AG20443 (cell line): ENCODE measurements around the gene IARS1.

Experiments
- DNase-seq: peaks from one replicate; pipeline ENCODE4 v3.0.0; 2012; ENCODE audit warnings: low spot score, mixed read lengths

IARS1 gene

DNA sequence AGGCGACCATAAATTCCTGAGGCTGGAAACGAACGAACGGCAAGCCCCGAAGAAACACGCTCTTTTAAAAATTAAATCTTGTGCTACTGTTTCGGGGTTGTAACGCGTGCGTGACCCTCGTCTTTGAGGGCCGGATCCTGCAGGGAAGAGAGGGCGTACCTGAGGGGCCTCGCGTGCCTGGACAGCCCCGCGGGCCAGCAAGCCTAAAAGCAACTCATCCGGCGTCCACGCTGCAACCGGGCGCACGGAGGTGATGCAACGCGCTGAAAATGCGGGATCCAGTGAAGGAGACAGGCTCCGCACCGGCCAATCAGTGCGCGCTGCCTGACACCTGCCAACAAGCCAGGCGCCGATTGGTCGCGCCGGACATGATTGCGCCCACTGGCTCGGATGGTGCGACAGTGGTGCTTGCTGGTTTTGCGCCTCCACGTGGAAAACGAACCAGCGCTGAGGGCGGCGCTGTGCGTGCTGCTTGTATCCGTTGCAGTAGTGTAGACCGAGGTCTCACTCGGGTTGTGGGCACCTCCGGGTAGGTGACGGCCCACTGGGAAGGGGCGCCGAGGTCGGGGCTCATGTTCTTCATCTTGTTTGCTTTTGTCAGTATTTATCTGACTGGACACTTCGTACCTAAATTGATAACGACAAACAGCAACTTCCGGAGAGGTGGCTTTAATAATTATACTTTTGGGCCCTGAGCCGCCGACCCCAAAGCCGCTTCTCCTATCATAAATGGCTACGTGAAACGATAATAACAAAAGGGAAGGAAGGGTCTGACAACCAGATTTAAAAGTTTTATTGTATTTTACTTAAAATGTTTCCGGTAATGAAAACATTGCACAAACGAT lies at the start of gene IARS1:
IARS1 (minus strand) TSS at position 246 of the 845 bp plus-strand sequence. CDS start 4,278 bp downstream, outside the sequence.
- peak; percentile 98 for DNase-seq

DNA sequence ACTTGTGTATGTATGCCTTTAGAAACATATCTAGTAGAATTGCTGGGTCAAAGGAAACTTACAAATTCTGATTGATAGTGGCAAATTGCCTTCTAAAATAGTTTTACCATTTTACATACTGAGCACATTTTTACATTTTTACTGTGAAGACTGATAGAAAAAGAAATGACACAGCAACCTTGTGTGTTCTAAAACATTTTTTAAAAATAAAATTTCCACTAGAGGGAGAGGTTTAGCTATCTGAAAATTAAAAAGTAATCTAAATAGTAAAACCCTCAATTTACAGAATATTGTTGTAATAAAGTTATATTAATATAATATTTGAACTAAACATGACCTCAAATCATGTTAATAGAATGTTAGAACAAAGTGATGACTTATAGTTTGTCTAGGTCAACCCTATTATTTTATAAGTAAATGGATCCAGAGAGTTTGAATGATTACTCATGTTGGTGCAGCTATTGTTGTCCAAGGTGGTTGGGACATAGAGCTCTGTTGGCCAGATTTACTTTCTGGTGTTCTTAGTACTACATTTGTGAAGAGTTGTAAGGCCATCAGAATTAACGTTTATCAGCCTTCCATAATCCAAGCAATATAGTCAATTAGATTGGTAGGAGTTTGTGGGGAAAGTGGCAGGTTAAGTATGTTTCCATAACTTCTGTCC lies 49.5 kb upstream of the IARS1 start:
- peak; percentile 43 for DNase-seq

DNA sequence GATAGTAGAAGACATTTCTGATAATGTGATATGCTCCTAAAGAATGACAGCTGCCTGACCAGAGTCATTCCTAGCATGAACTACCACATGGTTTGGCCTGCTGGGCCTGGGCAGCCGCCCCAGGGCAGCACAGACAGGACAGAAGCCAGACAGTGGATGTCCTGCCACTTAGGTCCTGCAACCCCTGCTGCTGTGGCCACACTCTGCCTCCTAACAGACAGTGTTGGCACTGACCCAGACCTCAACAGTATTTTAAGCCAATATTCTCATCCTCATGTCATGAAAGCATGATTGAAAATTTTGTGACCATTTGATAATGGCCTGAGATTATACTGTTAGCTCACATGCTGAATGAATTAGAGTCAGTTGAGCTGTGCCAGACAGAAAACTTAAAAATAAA lies 48.1 kb upstream of the IARS1 start:
- peak; percentile 11 for DNase-seq

DNA sequence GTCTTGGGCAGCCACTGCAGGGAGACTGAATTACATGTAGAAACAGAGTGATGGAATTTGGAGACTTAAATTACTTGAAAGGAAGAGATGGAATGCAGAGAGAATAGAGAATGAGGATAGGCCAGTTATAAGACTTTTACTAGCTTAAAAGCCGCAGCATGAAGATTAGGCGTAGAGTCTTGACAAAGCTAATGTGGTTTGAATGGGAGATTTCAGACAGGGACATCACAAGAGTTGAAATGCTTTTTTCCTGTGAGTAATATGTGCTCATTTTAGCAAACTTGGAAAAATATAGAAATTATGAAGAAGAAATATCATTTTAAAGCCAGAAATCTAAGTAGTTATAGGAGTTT lies 39.8 kb upstream of the IARS1 start:
- no peak for DNase-seq

DNA sequence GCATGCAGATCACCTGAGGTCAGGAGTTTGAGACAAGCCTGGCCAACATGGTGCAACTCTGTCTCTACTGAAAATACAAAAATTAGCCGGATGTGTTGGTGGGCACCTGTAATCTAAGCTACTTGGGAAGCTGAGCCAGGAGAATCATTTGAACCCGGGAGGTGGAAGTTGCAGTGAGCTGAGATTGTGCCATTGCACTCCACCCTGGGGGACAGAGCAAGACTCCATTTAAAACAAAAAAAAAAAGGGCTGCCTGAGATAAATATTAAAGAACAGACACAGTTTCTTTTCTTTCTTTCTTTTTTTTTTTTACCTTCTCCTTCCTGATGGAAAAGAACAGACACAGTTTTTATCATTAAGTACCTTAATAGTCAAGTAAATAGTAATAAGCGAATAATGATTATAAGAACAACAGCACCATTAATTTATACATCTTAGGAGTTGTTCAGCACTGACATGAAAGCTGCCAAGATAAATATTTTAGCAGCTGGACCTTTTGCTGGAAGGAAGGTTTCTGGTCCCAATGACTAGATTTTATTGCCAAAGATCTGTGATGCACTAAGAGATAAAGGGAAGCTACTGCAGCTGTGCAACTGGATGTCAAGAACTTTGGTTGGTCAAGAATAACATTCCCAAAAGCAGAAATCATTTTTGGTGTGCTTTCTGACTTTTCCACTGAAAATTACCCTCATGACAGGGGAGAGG lies 39.2 kb upstream of the IARS1 start:
- no peak for DNase-seq

DNA sequence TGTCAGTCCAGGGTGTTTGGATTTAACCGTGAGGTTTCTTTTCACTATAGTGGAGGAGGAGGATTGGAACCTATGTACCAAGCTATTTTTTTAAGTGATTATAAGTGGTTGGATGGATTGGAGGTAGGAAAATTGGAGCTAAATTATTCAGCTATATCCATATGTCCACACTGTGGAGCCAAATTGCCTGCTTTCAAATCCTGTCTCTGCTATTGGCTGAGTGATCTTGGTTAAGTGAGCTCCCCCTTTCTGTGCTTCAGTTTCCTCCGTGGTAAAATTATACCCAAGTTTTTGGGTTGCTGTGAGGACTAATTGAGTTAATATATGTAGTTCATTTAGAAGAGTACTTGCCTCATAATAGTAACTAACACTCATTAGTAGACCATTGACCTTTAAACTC lies 34.7 kb upstream of the IARS1 start:
- DNase-seq, result peak; percentile 45

DNA sequence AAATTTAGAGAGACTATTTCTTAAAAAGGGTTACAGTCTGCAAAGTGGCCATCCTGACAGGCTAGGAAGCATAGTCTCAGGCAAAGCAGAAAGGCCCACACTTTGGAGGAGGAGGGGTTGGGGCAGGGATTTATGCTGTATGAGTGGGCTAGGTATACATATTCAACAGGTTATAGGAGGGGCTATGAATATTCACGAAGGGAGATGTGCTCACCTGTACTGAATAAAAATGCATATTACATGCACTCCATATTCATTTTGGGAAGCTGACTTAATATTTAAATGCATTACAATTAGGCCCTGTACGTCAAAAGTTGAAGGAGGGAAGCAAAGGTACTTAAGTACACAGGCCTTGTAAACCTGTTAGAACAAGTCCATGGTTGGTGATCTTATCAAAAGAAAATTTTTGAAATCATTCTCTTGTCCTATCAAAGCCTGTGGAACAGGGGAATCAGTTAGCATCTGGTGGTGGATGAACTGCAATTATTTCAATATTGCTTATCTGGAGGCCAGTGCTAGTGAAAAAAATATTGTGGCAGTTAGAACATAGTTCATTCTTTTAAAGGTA lies 33.9 kb upstream of the IARS1 start:
- no peak for DNase-seq

DNA sequence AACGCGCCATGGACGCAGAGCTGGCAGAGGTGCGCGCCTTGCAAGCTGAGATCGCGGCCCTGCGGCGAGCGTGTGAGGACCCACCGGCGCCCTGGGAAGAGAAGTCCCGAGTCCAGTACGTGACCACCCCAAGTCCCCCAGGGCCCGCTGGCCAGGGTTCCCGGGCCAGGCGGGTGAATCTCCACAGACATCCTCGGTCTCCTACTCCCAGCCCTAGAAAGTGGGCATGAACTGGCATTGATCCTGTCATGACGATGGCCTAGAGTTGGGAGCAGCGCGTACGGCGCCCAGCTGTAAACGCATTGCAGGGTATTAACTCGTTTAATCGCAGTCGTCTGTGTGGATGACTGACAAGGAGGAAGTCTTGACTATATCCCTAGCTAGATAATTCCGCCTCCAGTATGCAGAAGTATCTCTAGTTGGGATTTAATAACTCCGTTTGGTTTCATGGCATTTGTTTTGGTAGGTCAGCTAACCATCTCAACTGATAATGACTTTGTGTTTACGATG lies 32.5 kb upstream of the IARS1 start:
- no peak for DNase-seq

DNA sequence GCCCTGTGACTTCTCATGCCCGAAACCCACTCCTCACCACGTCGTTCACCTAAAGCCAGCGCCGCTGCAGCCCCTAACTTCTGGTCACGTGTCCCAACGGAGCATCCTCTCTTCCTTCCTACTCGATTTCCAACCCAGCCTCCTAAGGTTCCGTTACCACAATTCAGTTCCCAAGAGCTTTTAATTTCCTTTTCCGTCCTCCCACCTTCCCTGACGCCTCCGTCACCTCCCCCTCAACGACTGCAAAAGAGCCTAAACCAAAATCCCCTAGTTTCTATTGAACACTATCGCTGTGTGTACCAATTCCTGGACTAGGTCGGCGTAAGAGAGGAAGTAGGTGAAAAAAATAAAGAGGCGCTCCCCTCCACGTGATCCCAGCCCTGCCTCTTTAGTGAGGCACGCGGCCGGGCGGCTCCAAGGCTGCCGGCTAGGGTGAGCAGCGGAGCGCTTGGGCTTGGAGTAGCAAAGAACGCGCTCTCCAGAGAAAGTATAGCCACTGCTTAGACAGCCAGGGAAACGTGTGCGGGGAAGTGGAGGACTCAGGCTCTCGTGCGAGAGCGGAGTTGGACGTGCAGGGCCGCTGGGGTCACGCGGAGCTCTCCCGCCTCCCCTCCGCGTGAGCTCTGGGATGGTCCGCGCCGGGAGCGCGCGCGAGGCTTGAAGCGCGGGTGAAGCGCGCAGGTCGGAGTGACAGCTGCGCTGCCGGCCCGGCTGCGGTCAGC lies 31.9 kb upstream of the IARS1 start, which contains the start of the genes CENPP and NOL8:
CENPP (plus strand) TSS at position 685 of the 722 bp plus-strand sequence.
NOL8 (minus strand) TSS at position 82 of the 722 bp plus-strand sequence. CDS start 1,189 bp downstream, outside the sequence.
- DNase-seq, result peak; percentile 94

DNA sequence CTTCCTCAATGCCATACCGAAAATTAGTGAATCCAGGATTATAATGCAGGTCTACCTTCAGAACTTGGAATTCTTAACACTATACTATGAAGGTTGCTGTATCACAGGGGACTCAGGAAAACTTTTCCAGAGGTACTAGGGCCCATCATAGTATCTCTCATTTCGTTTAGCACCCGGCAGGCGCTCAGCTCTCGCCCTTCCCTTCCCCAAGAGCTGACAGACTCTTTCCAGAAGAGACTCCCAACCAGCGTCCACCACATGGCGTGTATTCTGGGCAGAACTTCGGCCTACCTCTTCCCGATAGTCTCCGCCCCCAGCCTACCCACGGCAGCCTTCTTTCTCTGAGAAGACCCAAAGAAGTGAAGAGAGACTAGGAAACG lies 31.4 kb upstream of the IARS1 start:
- DNase-seq, result no peak

DNA sequence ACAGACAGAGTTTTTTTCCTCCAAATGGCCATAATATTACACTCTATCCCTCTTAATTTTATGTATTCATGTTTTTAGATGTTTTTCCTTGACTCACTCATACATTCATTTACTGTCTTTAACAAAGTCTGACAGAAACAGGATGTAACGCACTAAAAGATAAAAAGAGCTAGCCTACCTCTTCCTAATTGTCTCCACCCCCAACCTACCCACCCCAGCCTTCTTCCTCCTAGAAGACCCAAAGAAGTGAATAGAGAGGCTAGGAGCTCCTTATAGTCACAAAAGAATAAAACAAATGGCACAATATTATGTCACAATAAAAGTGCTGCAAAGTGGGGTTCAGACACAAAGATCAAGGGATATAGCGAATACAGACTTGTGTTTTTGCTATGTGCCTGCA lies 30.9 kb upstream of the IARS1 start:
- no peak for DNase-seq

DNA sequence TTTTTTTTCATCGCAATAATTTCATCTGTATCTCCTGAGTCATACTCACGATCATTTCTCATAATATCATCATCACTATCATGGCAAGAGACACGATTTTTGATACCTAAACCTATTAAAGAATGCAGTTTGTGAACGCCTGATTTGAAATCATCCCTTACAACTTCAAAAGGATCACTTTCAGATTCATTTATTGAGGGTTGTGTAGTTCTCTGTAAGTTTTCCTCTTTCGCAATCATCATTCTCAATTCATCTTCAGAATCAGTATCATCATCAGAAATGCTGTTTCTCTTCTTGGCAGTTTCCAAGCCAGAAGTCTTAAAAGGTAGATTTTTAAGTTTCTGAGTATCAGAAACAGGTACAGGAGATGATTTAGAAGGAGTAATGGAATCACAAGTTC lies 22.0 kb upstream of the IARS1 start:
- no peak for DNase-seq

DNA sequence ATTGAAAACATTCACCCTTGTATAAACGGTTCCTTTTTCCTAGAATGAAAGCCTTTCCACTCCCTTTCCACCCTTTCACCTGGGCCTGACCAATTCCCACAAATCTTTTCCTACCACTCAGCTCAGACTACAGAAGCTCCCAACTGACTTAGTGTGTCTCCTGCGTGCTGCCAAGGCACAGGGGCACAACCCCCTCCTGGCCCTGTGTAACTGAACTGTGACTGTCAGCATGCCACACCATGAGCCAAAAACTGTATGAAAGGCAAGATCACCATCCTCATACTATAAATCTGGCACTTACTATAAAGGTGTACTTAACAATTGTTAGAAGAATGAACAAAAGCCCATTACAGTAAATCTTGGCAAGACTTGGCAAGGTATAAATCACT lies 20.1 kb upstream of the IARS1 start:
- no peak for DNase-seq

DNA sequence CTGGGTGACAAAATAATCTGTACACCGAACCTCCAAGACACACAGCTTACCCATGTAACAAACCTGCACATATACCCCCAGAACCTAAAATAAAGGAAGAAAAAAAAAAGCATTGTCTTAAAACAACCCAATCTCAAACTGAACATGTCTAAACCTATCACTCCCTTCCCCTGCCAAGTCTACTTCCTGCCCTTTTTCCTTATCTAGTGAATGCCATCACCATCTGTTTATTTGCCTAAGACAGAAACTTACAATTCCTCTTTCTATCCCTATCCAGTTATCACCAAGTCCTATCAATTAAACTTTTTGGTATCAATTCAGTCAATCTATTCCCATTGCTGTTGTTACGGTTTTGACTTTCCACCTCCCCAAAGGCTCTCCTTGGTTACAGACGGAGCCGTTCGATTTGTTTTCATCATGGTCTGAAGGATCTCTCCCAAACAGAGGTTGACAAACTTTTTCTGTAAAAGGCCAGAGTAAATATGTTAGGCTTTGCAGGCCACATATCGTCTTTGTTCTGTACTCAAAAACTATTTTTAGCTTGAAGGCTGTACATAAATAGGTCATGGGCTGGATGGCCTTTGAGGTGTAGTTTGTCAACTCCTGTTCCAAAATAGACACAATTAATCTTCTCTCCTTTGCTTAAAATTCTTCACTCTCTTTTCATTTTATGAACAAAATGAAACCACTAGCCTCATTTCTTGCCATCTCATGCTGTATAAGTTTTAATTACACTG lies 19.6 kb upstream of the IARS1 start:
- no peak for DNase-seq

DNA sequence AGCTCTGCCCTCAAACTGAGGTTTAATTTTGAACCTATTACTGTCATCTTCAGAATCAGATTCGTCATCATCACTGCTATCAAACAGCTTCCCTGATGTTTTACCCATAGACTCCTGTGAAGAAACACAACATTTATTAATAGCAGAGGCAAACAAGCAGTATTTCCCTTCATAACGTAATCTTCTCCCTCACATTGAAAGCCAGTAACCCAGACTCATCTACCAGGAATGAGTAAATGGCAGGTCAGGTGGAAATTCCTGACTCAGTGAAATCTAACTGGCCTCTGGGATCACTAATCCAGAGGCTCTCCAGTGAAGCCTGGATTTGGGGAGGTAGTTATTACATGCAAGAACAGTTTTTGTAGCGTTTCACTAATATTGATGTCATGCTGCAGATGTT lies 17.1 kb upstream of the IARS1 start:
- no peak for DNase-seq

DNA sequence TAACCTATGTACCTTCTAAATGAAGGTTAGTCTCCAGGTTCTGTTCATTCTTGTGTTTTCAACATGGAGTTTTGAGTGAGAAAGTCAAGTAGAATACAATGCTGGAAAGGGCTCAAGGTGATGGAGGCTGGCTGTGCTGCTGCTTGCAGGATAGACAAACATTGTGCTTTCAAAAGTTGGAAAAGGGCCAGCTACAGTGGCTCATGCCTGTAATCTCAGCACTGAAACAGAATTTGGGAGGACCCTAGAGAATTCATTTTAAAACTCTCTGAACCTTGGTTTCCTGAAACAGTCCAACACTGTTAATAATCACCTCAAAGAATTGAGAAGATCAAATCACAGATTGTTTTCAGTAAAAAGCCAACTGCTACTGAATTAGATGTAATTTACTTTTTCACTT lies 15.4 kb upstream of the IARS1 start:
- DNase-seq, result no peak

DNA sequence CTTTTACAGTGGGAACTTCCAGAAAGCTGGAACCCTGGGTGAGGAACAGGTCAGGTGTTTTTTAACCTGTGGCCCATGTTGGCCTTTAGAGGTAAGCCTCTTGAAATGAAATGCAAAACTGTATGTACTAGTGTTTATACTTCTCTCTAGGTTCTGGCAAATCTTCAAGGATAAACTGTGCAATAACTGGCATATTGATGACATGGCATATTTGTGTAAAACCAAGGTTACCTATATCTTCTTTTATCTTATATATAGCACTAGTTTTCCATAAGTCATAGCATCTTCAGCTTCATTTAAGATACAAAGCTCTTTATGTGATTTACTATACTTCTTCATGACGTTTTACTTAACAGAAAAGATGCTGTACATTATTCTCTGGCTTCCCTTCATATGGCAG lies 7.4 kb upstream of the IARS1 start:
- no peak for DNase-seq

DNA sequence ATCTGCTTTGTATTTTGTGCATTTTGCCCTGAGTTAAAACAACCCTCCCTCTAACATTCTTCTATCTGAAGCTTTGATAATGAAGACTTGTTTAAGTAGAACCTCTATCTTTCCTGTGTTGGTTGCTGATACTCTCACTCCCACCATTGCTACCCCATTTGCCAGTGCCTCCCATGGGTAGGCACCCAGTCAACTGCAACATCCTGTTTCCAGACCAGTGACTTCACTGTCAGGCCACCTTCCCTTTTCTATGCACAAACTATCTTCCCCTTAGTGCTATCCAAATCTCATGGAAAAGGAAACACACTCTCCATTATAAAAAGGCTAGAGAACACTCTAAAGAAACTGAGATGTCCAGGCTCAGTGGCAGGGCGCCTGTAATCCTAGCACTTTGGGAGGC lies 5.6 kb upstream of the IARS1 start:
- no peak for DNase-seq

DNA sequence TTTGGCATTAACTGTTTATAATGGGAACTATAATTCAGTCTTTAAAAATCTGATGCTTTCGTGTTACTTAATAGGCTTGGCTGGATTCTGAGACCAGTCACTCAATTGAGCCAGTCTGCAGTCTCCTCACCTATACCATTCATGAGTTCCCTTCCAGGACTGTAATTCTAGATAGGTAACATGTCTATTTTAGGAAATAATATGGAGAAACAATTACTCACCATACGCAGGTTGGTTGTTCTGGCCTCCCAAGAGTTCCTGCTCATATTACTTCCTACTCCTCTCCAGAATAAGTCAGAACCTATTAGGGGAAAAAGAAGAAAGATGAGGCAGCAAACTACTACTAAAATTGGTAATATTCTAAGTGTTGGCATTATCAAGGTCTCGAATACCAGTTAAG lies 4.5 kb upstream of the IARS1 start:
- DNase-seq, result no peak

DNA sequence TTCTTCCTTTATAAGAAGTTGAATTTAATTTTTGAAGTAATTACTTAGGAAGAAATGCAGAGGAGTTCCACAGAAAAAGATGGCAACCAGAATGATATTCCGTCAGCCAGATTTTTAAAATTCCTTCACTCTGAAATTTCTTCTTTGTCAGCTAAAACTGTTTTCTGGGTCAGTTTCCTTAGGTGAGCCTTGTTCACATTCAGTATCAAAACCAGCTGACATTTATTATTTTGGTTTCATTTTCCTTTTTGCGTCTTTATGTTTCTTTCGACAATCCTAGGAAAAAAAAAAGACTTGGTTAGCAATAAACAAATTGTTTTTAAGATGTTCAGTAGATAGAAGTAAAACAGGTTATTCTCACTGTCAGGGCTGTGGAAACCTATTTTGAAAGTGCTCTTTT lies 4.1 kb upstream of the IARS1 start:
- DNase-seq, result no peak

DNA sequence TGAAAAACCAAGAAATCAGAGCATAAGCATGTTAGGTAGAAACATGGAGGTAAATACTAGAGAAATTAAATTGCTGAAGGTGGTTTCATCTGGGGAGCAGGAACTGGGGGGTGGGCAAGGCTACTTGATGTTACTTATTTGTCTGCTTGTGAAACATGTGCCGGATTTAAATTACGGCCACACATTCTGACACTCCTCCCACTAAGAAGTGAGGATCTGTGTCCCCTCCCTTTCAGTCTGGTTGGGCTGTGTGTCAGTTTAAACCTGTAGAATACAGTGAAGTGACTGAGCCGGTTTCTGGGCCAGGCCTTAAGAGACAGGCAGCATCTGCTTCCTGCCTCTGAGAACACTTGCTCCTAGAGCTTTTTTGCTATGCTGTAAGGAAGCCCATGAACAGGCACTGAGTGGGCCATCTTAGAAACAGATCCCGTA lies 2.3 kb upstream of the IARS1 start:
- DNase-seq, result no peak
